Bone marrow (tissue), 2 donors: Measurements from ENCODE around the gene OR2T5.
"Not testable (repeated sequence)": the region's sequence is repeated elsewhere in the genome, so short reads cannot be mapped to it uniquely, and the experiment has no call there.

Source experiments
- DNase-seq, 2 donors: peaks; one replicate each; lab custom pipeline; 2025; lab: John Stamatoyannopoulos, UW

The OR2T5 gene

GRCh38 chr1:248500305-248501035, 12.1 kb downstream of the OR2T5 start:
- DNase-seq = not testable (repeated sequence)

- DNase-seq = not testable (repeated sequence)
Observed at GRCh38 chr1:248507773-248508172, 19.4 kb downstream of the OR2T5 start, which contains the start of gene OR2G6. TSS of gene OR2G6 (plus strand) at chr1:248508073. CDS start at chr1:248521647, 13,574 bp downstream.

DNA sequence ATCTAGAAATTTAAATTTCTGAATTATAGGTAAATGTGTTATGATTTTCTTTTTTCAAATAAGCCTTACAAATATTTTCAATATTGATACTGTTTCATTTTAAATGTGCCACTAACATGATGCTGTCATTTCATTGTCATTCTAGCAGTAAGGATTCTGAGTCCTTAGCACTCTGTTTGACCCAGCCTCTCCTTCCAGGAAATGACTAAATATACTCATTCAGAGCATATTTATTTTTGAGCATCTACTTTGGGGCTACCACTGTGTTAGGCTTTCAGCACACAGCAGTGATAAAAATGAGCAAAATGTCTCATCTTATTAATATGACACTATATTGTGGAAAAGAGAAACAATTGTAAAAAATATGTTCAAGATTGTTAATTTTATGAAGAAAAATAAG, 21.8 kb downstream of the OR2T5 start:
- not testable (repeated sequence) for DNase-seq

- no peak for DNase-seq
Observed at GRCh38 chr1:248521856-248522255, 33.5 kb downstream of the OR2T5 start.

- DNase-seq = not testable (repeated sequence)
Observed at GRCh38 chr1:248537449-248537848, 49.1 kb downstream of the OR2T5 start.
